Activated CD8-positive, alpha-beta memory T cell treated with anti-CD3 and anti-CD28 coated beads for 36 hours (primary cell): ENCODE data around the gene GABARAPL1. TPM values are rescaled to one million over a fixed set of nuclear protein-coding genes. Genes with fewer than 3 reads are reported as not detected.
"Not testable (repeated sequence)": the region's sequence is repeated elsewhere in the genome, so short reads cannot be mapped to it uniquely, and the experiment has no call there.

Experiments used
- CTCF ChIA-PET: fragments of 350-600 bp; sonication (Branson Sonifier 250); formaldehyde crosslinking; loops from one replicate; lab custom pipeline; 2021; ENCODE audit warnings: antibody characterized with exemption; lab: Charles Lee
- POLR2A ChIA-PET: fragments of 350-600 bp; sonication (Branson Sonifier 250); formaldehyde crosslinking; loops from one replicate; lab custom pipeline; 2021; ENCODE audit warnings: antibody characterized with exemption; lab: Charles Lee
- total RNA-seq, 2 experiments: library from RNA; stranded (reverse); gene quantifications; one replicate each; pipeline ENCODE4 v1.2.3, GENCODE V29; 2021

Gene GABARAPL1
- total RNA-seq, 2 experiments from 2014 or later: 12.7 to 16.8 TPM

DNA sequence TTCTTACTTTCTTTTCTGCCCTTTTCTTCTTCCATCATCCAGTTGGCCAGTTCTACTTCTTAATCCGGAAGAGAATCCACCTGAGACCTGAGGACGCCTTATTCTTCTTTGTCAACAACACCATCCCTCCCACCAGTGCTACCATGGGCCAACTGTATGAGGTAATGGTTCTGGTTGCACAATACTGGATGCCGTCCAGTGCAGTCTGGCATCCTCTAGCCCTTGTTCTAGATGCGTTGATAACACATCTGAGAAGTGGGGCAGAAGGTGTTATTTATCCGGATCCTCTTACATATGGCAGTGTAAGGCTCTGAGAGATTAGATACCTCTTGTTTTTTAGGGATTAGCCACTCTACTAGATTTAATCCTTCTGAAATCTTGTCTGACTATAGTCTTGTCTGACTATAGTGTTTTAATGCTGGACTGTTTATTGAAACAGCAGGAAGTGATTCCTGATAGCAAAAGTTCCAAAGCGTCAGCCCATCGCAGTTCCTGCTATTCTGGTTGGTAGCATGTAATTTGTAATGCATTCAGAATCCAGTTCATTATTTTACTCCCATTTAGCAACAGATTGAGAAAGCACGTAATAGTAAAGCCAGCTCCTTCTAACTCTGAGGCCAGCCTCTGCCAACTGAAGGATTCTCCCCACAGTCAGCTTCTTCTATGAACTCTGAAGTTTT lies 7.9 kb downstream of the GABARAPL1 start:
- ChIA-PET CTCF (no interaction called here), POLR2A (no interaction called here)

DNA sequence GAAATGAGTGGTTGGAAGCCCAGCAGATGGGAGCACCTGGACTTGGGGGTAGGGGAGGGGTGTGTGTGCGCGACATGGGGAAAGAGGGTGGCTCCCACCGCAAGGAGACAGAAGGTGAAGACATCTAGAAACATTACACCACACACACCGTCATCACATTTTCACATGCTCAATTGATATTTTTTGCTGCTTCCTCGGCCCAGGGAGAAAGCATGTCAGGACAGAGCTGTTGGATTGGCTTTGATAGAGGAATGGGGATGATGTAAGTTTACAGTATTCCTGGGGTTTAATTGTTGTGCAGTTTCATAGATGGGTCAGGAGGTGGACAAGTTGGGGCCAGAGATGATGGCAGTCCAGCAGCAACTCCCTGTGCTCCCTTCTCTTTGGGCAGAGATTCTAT lies 9.2 kb downstream of the GABARAPL1 start:
- ChIA-PET POLR2A (no interaction called here), CTCF (no interaction called here)

DNA sequence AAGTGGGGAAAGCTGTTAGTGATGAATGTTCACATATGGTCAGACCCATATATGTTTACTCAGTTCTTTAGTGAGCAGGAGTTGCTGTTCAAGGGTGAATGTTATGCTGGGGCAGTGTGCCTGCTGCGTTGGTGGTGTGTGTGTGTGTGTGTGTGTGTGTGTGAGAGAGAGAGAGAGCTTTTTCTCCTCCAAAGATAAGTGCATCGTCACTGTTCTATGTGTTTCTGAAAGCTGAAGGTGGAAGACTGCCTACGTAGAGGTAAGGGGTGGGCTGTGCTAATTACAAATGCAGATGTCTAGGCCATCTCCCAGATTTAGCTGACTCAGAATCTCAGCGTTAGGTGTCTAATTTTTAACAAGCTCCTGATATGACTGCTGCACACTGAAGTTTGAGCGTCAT lies 10.5 kb downstream of the GABARAPL1 start:
- CTCF ChIA-PET: no interaction called here
- POLR2A ChIA-PET: interaction anchor here (0.9 kb wide), 1 partner anchor 341 kb away, joined by 3 read pairs; no protein-coding TSS in a partner anchor

DNA sequence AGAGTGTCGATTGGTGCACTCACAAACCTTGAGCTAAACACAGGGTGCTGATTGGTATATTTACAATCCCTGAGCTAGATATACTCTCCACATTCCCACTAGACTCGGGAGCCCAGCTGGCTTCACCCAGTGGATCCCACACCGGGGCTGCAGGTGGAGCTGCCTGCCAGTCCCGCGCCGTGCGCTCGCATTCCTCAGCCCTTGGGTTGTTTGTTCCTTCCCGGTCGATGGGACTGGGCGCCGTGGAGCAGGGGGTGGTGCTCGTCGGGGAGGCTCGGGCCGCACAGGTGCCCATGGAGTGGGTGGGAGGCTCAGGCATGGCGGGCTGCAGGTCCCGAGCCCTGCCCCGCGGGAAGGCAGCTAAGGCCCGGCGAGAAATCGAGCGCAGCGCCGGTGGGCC lies 12.7 kb downstream of the GABARAPL1 start:
- POLR2A ChIA-PET, CTCF ChIA-PET: not testable (repeated sequence)

DNA sequence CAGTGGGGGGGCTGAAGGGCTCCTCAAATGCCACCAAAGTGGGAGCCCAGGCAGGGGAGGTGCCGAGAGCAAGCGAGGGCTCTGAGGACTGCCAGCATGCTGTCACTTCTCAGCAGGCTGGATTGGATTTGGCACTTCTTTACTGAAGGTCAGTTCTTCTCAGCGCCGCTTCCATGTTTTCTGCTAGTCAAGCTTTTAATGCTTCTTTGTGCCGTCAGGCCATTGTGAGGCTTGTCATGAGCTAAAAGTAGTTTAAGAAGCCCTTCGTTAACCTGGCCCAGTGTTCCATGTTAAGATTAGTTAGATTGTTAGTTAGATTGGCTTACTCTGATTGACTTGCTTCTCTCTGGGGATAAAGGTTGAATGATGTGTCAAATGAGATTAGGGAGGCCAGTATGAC lies 13.4 kb downstream of the GABARAPL1 start:
- POLR2A ChIA-PET: no interaction called here

DNA sequence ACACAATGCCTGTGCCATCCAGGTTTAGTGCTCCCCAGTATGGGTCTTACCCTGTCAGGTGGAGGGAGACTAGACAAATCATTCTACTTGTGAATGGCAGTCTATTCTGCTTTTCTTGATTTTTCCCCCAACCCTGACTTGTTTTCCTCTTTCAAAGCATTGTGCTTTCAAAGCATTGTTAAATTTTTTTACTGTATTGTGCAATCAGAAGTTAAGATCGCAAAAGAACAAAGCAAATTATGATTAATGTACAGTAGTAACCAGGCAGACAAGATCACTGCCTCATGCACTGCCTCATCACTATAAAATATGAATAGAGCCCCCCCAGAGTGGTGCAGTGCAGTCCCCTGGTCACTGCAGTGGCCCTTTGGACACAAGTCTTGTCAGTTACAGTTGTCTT lies 14.1 kb downstream of the GABARAPL1 start:
- CTCF ChIA-PET: interaction anchor here (2.0 kb wide), 1 partner anchor 9 kb away, joined by 6 read pairs; no protein-coding TSS in a partner anchor
- POLR2A ChIA-PET: no interaction called here

More for the DNA sequence above, 13.4 kb downstream of the GABARAPL1 start:
- CTCF ChIA-PET: interaction anchor here (2.0 kb wide), 1 partner anchor 10 kb away, joined by 6 read pairs; no protein-coding TSS in a partner anchor

DNA sequence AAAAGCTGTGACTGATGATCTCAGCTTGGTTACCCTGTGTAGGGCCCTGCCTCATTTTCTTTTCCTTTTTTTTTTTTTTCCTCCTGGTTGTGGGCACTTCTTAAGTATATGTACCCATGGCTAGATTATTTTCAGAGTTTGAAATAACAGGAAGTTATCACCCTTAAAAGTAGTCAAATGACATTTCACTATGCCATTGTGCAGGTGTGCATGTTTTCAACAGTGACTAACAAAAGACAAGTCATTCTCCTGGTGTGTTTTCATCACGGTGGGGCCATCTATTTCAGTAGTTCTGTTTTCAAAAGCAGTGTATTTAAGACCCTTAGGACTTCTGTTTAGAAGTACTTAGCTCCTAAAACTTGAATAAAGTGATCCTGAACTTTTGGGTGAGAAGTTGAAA lies 15.0 kb downstream of the GABARAPL1 start:
- CTCF ChIA-PET: interaction anchor here (2.0 kb wide), 1 partner anchor 8 kb away, joined by 6 read pairs; no protein-coding TSS in a partner anchor
- POLR2A ChIA-PET: interaction anchor here (0.6 to 0.7 kb wide), 4 partner anchors 13 to 1006 kb away, joined by 3 read pairs; partner anchors contain the start of gene GABARAPL1

DNA sequence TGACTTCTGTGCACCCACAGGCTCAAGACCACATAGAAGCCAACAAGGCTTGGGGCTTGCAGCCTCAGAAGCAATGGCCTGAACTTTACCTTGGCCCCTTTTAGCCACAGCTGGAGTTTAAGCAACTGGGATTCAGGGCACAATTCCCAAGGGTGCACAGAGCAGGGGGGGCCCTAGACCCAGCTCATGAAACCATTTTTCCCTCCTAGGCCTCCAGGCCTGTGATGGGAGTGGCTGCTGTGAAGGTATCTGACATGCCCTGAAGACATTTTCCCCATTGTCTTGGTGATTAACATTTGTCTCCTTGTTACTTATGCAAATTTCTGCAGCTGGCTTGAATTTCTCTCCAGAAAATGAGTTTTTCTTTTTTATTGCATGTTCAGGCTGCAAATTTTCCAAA lies 21.9 kb downstream of the GABARAPL1 start:
- CTCF ChIA-PET: no interaction called here
- POLR2A ChIA-PET: no interaction called here

DNA sequence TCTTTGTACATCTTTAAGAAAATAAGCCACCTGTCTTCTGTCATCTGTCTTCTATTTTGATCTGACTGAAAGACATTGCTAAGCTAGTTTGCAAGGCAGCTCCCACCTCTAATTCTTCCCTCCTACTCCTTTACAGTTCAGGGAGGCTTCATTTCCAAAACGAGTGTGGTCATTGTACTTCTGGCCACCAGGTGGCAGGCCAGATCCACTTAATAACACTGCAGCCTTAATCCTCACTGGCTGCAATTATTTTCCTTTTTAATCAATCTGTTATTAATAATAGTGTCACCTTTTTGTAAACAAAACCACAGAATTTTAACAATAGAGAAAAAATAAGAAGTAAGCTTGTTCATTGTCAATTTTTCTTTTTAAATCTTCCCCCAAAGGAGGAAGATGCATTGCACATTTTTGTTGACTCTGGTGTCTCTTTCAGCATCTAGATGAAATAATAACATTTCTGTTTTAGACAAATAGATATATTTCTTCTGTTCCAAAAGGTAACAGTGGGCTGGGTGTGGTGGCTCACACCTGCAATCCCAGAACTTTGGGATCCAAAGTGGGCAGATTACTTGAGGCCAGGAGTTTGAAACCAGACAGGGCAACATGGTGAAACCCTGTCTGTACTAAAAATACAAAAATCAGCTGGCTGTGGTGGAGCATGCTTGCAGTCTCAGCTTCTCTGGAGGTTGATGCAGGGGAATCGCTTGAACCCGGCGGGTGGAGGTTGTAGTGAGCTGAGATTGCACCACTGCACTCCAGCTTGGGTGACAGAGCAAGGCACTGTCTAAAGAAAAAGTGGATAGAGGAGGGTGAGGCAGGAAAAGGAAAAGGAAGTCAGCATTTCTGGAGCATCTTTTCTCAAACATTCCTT lies 23.3 kb downstream of the GABARAPL1 start:
- CTCF ChIA-PET: interaction anchor here (0.7 to 1.8 kb wide), 20 partner anchors 8 to 376 kb away, joined by 3 to 9 read pairs (median 4); no protein-coding TSS in a partner anchor

DNA sequence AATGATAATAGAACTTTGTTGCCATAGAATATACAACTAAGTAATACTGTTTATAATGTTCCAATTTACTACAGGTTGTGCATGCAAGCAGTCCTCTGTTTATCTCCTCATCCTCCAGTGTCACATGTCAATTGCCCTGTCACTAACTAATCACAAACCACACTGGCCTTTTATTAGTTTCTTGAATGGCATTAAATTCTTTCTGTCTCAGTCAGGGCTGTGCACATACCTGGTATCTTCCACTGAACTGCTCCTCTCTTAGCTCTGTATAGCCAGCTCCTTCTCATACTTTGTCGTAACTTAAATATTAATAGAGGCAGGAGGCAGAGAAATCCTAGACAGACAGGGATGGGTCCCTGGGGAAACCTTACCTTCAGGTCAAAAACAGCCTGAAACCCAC lies 24.0 kb downstream of the GABARAPL1 start:
- ChIA-PET POLR2A (interaction anchor here (1.0 kb wide), 1 partner anchor 68 kb away, joined by 3 read pairs; no protein-coding TSS in a partner anchor), CTCF (interaction anchor here (0.9 to 1.8 kb wide), 9 partner anchors 10 to 311 kb away, joined by 3 to 9 read pairs (median 3); no protein-coding TSS in a partner anchor)

More for the DNA sequence above, 23.3 kb downstream of the GABARAPL1 start:
- POLR2A ChIA-PET: no interaction called here

DNA sequence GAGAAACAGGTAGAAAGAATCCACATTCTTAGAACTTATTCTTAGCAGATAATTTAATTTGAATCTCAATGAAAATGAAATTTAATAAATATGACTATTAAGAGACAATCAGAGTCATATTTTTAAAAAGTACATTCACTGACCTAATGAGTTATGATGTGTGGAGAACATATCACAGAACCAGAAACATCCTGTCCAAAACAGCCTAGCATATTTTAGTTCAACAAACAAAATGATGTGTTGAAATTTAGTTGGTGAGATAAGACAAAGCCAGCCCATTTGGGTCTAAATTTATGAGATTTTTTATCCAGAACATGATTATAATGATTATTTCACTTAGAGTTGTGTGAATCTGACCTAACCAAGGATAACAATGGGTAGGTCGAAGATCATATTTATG lies 25.8 kb downstream of the GABARAPL1 start:
- ChIA-PET POLR2A (interaction anchor here (0.6 to 0.7 kb wide), 2 partner anchors 39 to 110 kb away, joined by 4 to 7 read pairs; no protein-coding TSS in a partner anchor), CTCF (interaction anchor here (0.7 kb wide), 1 partner anchor 18 kb away, joined by 3 read pairs; no protein-coding TSS in a partner anchor)

DNA sequence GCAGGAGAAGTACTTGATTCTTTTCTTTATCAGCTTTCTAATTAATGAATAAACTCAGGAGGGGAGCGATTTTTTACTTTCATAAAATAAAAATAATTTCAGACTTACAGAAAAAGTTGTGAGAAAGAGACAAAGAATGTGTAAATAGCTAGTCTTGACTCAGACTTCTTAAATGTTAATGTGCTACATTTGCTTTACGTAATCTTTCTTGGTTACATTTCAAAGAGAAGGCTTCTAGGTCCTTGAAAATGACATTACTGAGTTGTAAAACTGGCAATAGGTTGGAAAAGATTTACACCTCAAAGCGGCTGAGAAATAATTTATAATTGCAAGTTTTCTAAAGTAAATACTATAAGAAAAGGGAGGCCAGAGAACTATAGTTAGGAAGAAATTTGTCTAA lies 28.6 kb downstream of the GABARAPL1 start:
- ChIA-PET CTCF (interaction anchor here (1.0 kb wide), 1 partner anchor 104 kb away, joined by 3 read pairs; no protein-coding TSS in a partner anchor), POLR2A (no interaction called here)

DNA sequence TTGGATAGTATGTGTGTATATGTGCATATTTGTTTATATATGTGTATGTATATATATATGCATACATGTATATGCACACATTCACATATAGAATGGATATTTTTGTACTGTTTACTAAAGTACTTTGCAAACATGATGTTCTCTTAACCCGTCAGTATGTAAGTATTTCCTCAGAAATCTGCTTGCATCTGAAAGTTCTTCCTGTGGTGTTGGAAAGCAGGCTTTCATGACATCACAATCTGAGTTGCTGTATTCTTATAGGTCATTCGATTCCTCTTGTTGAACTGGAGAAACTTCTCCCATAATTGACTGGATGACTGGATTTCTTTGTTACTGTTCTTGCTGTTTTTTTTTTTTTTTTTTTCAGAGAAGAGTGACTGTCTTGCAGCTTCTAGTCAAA lies 29.1 kb downstream of the GABARAPL1 start:
- CTCF ChIA-PET: interaction anchor here (1.0 kb wide), 1 partner anchor 105 kb away, joined by 3 read pairs; no protein-coding TSS in a partner anchor

DNA sequence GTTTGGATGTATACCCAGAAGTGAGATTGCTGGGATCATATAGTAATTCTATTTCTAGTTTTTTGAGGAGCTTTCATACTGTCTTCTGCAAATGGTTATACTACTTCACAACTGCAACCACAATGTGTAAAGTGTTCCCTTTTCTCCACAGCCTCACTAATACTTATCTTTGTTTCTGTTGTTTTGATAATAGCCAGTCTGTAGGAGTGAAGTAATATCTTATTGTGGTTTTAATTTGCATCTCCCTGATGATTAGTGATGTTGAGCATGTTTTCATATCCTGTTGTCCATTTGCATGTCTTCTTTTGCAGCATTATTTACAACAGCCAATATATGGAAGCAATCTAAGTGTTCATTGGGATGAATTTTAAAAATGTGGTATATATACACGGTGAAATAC lies 29.9 kb downstream of the GABARAPL1 start:
- ChIA-PET CTCF (interaction anchor here (1.0 kb wide), 1 partner anchor 106 kb away, joined by 3 read pairs; no protein-coding TSS in a partner anchor), POLR2A (no interaction called here)

More for the DNA sequence above, 29.1 kb downstream of the GABARAPL1 start:
- POLR2A ChIA-PET: no interaction called here

DNA sequence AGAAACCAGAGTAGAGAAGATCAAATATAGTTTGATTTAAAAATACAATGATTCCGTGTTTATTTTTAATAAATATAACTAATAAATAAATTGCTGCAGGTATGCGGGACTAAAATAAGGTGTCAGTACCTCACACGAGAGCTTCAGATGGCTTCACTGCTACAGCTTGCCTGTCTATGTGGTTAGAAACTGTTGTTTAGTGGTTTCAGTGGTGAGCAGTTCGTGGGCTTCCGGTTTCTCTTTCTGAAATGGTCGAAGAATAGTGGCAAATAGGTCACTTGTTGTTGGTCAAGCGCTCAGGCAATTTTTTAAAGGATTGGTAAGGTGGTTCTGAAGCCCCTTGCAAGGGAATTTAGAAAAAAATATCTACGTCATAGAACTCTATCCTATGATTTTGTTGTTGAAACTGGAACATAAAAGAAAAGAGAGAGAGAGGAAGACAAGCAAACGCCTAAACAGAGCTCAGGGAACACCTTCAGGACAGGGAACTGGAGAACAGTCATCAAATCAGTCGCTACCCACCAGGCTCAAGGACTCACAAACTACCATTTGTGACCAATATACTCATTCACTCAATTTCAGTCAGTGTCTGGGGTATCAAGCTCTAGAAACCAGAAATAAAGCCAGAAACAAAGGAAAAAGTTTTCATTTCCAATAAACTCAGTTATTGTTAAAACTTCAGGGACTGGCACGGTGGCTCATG lies 31.3 kb downstream of the GABARAPL1 start:
- POLR2A ChIA-PET: interaction anchor here (0.5 to 0.6 kb wide), 2 partner anchors 68 to 448 kb away, joined by 3 to 4 read pairs; no protein-coding TSS in a partner anchor
- CTCF ChIA-PET: interaction anchor here (0.6 to 1.1 kb wide), 4 partner anchors 9 to 412 kb away, joined by 3 to 4 read pairs (median 3); no protein-coding TSS in a partner anchor

DNA sequence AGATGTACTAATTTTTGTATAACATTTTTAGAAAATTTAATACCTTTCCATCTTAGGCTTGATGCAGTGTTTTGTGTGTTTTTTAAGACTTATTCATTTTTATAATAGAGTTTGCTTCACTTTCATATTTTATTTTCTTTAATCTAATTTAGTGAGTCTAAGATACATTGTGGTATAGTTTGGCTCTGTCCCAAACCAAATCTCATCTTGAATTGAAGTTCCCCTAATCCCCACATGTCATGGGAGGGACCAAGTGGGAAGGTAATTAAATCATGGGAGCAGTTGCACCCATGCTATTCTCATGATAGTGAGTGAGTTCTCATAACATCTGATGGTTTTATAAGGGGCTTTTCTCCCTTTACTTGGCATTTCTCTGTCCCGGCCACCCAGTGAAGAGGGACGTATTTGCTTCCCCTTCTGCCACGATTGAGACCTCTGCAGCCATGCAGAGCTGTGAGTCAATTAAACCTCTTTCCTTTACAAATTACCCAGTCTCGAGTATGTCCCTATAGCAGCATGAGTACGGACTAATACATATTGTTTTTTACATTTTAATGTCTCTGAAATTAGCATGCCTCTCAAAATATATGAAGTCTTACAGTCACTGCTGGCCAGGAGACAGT lies 34.9 kb downstream of the GABARAPL1 start:
- CTCF ChIA-PET: no interaction called here
- POLR2A ChIA-PET: no interaction called here

DNA sequence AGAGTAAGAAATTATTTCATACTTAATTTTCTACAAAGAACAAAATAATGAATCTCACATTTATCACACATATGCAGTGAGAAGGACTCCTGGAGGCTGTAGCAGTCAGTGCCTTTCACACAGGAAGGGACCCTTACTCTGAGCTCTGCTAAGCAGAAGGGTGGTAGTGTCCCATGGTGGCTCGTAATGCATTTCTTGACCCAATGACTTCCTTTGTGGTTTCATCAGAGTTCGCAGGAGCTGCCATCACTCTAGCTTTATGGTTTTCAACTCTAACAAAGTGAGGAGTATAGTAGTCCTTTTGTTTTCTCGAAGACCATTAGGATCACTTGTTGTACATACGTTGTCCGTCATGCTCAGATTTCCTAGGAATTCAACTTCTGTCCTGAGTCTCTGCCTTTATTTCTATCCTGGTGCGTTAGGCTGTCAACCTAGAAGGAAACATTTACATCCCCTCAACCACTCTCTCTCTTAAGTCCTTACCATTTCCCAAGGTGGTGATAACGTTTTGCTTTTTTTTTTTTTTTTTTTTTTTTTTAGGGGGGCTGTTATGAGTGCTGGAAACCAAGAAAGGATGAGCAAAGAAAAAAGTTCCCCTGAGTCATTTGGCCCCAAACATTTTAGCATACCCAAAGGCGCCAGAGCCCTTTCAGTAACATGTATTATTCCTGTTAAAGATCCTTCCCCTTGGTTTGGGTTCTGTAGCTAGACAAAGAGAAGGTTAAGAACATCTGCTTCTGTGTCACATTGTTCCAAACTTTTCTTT lies 37.2 kb downstream of the GABARAPL1 start:
- ChIA-PET POLR2A (interaction anchor here (0.6 to 1.1 kb wide), 2 partner anchors 51 to 55 kb away, joined by 3 read pairs; no protein-coding TSS in a partner anchor), CTCF (interaction anchor here (0.7 to 1.4 kb wide), 3 partner anchors 54 to 897 kb away, joined by 3 to 7 read pairs (median 5); no protein-coding TSS in a partner anchor)
